GM12873 (cell line): ENCODE measurements around the gene SLC35E3.

Experiments used
- TF ChIP-seq, protein P1 (sequence below): IDR thresholded peaks from 2 replicates; pipeline ENCODE4 v1.5.1; 2012; ENCODE audit warnings: low read depth, mild to moderate bottlenecking, moderate library complexity, low read length, control low read depth; ENCODE audit not compliant: insufficient read depth; ENCODE audit errors: missing control alignments

Gene SLC35E3

DNA sequence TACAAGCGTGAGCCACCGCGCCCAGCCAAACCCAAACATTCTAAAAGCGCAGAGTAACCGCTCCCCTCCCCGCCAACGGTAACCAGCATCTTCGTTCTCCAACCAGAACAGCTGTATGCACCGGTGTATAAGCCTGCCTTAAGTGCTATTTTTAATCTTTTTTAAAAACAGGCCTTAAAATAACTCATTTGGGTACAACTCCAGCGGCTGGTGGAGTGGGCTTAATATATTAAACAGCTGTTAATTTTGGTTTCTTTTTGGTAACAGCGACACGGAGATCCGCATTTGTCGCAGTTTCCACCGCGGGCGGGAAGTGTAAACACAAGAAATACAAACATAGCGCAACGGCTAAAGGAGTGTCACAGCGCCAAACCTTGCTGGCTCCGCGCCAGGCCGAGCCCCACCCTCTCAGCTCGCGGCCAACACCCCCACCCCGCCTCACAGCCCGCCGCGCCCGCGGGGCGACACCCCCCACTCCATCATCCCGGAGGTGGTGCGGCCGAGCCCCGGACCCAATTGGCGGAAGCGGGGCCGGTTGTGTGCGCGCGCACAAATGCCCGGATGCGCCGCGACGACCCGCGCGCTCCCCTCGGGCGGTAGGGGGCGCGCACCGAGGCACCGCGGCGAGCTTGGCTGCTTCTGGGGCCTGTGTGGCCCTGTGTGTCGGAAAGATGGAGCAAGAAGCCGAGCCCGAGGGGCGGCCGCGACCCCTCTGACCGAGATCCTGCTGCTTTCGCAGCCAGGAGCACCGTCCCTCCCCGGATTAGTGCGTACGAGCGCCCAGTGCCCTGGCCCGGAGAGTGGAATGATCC, 61.8 kb downstream of the SLC35E3 start, which contains the start of gene MDM2:
Gene MDM2 (plus strand): TSS at position 602 of the 812 bp plus-strand sequence. CDS start 301 bp downstream, outside the sequence.
- TF ChIP-seq, protein P1, sequence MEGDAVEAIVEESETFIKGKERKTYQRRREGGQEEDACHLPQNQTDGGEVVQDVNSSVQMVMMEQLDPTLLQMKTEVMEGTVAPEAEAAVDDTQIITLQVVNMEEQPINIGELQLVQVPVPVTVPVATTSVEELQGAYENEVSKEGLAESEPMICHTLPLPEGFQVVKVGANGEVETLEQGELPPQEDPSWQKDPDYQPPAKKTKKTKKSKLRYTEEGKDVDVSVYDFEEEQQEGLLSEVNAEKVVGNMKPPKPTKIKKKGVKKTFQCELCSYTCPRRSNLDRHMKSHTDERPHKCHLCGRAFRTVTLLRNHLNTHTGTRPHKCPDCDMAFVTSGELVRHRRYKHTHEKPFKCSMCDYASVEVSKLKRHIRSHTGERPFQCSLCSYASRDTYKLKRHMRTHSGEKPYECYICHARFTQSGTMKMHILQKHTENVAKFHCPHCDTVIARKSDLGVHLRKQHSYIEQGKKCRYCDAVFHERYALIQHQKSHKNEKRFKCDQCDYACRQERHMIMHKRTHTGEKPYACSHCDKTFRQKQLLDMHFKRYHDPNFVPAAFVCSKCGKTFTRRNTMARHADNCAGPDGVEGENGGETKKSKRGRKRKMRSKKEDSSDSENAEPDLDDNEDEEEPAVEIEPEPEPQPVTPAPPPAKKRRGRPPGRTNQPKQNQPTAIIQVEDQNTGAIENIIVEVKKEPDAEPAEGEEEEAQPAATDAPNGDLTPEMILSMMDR, result peak; percentile 73

DNA sequence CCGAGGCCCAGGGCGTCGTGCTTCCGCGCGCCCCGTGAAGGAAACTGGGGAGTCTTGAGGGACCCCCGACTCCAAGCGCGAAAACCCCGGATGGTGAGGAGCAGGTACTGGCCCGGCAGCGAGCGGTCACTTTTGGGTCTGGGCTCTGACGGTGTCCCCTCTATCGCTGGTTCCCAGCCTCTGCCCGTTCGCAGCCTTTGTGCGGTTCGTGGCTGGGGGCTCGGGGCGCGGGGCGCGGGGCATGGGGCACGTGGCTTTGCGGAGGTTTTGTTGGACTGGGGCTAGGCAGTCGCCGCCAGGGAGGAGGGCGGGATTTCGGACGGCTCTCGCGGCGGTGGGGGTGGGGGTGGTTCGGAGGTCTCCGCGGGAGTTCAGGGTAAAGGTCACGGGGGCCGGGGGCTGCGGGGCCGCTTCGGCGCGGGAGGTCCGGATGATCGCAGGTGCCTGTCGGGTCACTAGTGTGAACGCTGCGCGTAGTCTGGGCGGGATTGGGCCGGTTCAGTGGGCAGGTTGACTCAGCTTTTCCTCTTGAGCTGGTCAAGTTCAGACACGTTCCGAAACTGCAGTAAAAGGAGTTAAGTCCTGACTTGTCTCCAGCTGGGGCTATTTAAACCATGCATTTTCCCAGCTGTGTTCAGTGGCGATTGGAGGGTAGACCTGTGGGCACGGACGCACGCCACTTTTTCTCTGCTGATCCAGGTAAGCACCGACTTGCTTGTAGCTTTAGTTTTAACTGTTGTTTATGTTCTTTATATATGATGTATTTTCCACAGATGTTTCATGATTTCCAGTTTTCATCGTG, 62.6 kb downstream of the SLC35E3 start:
- TF ChIP-seq, protein P1, result no peak

DNA sequence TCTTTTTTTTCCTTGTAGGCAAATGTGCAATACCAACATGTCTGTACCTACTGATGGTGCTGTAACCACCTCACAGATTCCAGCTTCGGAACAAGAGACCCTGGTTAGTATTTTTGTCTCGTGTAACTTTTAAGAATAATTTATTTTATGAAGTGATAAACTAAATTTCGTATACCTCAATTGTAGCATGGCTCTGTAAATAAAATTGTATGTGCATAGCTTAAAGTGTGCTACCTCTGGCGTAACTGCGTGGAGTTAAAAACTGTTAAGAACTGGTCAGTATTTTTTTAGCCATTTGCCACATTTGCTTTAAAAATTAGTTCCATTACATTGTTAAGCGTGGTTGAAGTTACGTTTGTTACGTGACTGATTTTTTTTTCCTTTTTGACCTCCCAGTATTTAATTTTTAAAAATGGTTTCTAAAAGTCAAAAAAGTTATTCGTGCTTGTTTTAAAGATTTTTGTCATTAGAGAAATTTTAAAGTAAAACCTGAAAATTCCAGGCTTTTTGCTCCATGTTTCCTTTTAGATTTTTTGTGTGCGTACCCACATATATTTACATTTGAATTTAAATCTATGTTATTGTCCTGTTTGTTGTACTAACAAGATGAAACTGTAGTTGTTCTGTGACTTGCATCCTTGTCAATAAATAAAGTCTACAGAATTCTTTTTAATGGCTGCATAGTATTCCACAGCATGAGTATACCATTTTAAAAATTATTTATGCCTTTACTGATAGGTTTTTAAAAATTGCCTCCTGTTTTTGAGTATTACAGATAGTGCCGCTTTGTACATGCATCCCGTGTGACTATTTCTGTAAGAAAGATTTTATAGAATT, 63.4 kb downstream of the SLC35E3 start:
- TF ChIP-seq, protein P1, result no peak

DNA sequence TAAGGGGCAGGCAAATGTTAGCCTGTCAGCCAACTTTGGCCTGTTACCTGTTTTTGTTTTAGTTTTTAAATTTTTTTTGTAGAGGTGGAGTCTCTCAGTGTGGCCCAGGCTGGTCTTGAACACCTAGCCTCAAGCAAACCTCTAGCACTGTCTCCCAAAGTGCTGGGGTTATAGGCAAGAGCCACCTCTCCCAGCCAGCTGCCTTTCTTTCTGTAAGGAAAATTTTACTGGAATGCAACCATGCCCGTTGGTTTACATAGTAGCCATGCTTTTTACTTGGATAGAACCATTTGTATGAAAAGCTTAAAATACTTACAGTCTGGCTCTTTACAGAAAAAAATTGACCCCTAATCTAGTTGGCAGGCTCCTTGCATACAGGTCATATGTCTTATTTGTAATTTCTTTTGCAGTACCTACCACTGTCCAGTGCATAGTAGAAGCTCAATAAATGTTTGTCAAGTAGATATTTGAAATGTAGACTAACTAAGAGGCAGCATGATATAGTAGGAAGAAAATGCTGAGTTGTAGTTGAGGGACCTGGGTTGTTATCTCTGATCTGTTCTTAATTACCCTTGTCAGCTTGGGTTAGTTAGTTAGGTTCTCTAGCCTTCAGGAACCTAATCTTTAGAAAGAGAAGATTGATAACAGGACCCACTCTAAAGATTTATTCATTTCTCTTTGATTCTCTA, 66.7 kb downstream of the SLC35E3 start:
- TF ChIP-seq, protein P1, result no peak

DNA sequence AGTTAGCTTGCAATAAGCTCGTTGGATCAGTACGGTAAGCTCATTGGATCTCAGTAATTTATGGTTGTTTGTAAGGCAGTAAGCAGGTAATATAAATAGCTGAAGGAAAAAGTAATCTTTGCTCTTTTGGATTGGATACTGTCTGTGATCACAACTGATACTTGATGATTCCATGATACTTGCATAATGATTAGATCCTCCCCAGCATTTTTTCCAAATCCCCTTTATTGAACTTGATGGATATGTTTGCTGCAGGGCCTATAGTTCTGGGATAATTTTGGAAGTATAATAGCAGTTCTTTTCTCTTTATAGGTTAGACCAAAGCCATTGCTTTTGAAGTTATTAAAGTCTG, 67.2 kb downstream of the SLC35E3 start:
- TF ChIP-seq, protein P1, result no peak

DNA sequence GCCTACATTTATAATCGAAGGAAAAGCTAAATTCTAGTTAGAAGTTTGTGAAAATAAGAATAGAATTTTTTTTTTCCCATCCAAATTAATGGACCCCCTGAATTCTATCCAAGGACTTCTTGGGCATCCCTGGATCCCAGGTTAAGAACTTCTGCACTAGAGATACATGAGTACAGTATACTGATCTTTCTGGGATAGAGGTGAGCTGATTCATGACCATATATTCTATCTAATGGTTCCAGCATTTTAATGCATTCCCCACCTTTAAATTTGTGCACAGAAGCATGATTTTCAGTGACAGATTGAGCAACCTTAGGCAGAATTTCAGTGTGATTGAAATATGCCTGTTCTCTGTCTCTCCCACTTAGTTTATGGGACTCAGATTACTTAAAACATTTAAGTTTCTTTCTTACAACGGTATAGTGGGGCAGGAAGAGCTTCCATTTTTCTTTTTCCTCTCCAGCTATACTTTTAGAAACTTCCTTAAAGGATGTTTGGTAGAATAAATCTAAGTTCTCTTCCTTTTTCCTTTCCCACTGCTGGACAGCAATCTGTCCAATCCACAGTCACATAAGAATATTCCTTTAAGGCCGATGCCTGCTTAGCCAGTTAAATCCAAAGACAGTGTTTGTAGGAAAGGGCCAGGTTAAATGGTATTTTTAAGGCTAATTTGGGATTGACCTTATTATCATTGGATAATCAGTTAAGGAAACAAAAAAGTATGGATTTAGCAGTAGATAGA, 68.7 kb downstream of the SLC35E3 start:
- TF ChIP-seq, protein P1, result no peak
